Lower leg skin (tissue), 3 donors: ENCODE measurements around the gene MYL7.

Experiments used
- CTCF ChIP-seq, 3 donors: fragments of 450-650 bp; IDR thresholded peaks; one replicate each; pipeline ENCODE4 v1.5.1; 2016; ENCODE audit warnings: antibody characterized with exemption in 3 of 3, mild to moderate bottlenecking in 3 of 3, moderate library complexity in 2 of 3
- POLR2A ChIP-seq, 2 donors: fragments of 450-650 bp; IDR thresholded peaks; one replicate each; pipeline ENCODE4 v1.6.1; 2016 to 2017; ENCODE audit warnings: antibody characterized with exemption in 2 of 2, mild to moderate bottlenecking in 1 of 2, moderate library complexity in 1 of 2

GRCh38 chr7:44176486-44176885 lies 35.4 kb upstream of the MYL7 start:
- TF ChIP-seq POLR2A (IDR thresholded peaks at IDR 0.05) (no peak), CTCF (IDR thresholded peaks at IDR 0.05) (no peak)
